Endometrial microvascular endothelial cells (primary cell): ENCODE measurements around the gene AKT1. TPM values are rescaled to one million over a fixed set of nuclear protein-coding genes. Genes with fewer than 3 reads are reported as not detected.
"Not testable (repeated sequence)": the region's sequence is repeated elsewhere in the genome, so short reads cannot be mapped to it uniquely, and the experiment has no call there.

Experiments used
- in situ Hi-C: cut with HindIII; loops from 2 replicates; pipeline ENCODE4 v1.10.0; 2017; ENCODE audit warnings: low sequenced_read_pairs, low pct_unique_long_range_greater_than_20kb; ENCODE audit errors: inconsistent ontology term
- total RNA-seq: library from RNA; depleted of rRNA; stranded (reverse); fragments of >200 nt; gene quantifications from one replicate; pipeline ENCODE4 v1.2.3, GENCODE V29; 2015; ENCODE audit errors: inconsistent ontology term

Gene AKT1
- total RNA-seq, 1 donor from 2014 or later = 181 TPM

GRCh38 chr14:104820669-104821228 lies 25.2 kb upstream of the AKT1 start:
- in situ Hi-C loops = no loop called here

DNA sequence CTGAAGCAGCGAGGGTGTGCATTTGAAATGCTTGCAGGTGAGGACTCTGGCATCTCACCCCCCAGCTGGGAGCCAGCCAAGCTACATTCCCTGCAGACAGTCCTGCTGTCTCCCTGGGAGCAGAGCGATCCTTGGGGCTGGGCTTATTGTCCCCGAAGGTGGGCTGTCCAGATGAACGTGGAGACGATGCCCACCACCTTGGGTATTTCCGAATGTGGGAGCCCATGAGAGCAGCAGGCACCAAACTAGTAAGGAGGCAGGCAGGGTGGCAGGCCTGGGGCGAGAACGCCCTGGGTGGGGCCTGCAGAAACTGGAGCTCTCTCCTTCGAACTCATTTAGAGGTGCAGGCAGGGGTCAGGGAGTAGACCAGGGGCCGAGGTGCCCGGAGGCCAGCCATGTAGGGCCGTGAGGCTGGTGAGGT lies 23.8 kb upstream of the AKT1 start:
- in situ Hi-C loops = no loop called here

DNA sequence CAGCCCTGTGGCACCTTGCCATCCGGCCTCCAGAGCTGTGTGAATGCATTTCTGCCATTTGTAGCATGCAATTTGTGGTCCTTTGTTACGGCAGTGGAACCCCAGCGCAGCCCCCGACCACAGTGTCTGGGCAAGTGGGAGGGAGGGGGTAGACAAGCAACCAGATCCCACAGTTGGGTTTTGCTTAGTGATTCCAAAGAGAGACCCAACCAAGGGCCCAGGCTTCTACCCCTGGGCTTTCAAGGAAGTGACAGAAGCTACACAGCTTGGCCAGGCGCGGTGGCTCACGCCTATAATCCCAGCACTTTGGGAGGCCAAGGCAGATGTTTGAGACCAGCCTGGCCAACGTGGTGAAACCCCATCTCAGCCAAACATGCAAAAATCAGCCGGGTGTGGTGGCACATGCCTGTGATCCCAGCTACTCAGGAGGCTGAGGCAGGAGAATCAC lies 23.2 kb upstream of the AKT1 start:
- in situ Hi-C loops = no loop called here

GRCh38 chr14:104817930-104818713 lies 22.6 kb upstream of the AKT1 start:
- in situ Hi-C loops = no loop called here

DNA sequence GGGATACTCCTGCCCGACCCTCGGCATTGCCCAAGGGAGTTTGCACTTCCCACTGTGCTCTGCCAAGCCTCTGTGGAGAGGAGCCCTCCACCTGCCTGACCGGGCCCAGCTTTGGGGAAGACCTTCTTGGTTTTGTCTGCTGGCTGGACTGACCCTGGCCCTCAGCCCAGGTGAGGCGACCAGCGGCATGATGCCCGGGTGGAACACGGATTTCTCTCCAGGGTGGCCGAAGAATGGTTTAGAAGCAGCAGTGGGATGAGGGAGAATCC lies 21.0 kb upstream of the AKT1 start:
- in situ Hi-C loops = no loop called here

DNA sequence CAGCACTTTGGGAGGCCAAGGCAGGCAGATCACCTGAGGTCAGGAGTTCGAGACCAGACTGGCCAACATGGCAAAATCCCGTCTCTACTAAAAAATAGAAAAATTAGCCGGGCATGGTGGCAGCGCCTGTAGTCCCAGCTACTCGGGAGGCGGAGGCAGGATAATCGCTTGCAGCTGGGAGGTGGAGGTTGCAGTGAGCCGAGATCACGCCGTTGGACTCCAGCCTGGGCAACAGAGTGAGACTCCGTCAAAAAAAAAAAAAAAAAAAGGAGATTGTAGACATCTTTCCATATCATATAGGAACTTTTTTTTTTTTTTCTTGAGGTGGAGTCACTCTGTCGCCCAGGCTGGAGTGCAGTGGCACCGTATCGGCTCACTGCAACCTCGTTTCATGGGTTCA lies 19.2 kb upstream of the AKT1 start:
- in situ Hi-C loops = not testable (repeated sequence)

DNA sequence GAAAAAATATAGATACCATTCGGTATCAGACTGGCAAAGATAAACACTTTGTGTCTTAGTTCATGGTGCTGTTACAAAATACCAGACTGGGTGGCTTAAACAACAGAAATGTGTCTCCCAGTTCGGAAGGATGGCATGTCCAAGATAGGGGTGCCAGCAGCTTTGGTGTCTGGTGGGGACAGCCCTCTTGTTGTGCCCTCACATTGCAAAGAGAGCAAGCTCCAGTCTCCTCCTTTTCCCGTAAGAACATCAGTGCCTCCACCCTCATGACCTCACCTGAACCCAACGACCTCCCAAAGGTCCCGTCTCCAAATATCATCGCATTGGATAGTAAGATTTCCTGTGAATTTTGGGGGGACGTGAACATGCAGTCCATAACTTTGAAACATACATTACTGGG lies 17.7 kb upstream of the AKT1 start:
- in situ Hi-C loops = no loop called here

DNA sequence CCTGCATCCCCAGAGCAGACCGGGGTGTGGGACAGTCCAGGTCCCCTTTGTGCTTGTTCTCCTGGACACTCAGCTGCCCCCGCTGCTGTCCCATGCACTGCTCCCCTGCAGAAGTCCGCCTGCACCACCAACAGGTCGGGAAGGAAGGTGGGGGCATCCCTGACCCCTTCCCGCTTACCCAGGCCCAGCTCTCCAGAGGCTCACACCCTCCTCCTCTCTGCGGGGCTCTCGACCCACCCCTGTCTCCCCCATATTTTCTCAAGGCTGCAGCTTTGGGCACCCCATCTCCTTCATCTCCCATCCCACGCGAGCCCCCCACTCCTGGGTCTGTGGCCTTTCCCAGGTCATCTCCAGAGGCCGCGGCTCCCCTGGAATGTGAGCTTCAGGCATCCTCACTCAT lies 14.8 kb upstream of the AKT1 start:
- in situ Hi-C loops = no loop called here

DNA sequence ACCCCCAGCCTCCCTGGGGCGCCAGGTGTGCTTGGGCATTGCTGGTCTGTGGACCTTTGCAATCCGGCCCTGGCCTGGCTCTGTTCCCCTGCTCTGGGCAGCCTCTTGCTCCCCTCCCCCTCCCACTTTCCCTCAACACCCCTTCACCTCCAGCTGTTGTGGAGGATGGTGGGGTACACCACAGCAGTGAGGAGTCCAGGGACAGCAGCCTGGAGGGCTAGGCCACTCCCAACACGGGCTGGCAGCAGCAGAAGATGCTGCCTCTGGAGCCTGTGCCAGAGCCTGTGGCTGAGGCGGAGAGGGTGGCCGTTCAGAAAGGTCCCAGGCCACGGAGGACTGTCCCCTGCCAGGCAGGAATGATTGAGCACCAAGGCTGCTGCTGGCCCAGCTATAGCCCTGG lies 12.9 kb upstream of the AKT1 start:
- in situ Hi-C loops = no loop called here

DNA sequence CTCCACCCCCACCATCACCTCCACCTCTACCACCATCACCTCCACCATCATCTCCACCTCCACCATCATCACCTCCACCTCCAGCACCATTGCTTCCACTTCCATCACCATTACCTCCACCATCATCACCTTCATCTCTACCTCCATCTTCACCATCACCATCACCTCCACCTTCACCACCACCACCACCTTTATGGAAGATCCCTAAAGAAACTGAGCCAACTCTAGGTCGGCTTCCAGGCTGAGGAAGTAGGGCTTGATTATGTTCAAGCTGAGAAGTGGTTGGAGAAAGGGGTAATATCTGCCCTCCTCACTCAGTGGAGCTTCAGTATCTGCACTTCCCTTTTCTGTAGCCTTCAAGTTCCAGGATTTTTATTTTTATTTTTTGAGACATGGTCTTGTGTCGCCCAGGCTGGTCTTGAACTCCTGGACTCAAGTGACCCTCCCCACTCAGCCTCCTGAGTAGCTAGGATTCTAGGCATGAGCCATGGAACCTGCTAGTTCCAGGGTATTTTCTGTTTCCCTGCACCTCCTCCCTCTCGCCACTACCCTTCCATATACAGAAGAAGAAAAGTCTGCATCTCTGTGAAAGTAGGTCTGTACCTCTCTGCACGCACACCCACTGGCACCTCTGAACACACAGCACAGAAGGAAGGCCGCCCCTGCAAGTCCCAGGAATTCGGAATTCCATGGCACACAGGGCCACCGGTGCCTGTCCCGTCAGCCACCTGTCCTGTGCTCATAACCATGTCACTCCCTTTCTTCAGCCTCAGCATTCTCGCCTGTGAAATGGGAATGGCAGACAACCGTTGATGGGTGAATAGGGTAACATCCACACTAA lies 11.3 kb upstream of the AKT1 start:
- in situ Hi-C loops = no loop called here

GRCh38 chr14:104805941-104806624 lies 10.5 kb upstream of the AKT1 start:
- in situ Hi-C loops = no loop called here

- in situ Hi-C loops = no loop called here
Observed at GRCh38 chr14:104805326-104805678, 9.8 kb upstream of the AKT1 start.

- in situ Hi-C loops = no loop called here
Observed at GRCh38 chr14:104804481-104805325, 9.2 kb upstream of the AKT1 start.

DNA sequence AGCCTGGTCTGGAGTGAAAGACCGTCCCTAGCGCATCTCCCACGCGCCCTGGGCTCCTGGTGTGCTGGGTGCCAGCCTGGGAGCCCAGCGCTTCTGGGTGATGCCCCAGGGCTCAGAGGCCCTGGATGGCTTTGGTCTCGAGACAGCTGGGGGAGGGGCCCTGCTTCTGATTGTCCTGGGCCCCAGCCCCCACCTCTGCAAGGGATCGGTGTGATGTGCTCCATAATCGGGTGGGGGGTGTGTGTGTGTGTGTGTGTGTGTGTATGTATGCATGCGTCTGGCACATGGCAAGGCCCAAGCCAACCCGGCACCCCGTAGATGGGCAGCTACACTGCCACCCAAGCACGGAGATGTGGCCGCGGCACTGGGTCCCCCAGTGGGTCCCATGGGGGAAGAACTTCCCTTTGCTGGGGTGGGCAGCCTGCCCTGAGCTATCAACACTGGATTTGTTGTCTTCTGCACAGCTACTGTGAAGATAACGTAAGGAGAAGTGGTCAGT lies 8.4 kb upstream of the AKT1 start:
- in situ Hi-C loops = no loop called here

DNA sequence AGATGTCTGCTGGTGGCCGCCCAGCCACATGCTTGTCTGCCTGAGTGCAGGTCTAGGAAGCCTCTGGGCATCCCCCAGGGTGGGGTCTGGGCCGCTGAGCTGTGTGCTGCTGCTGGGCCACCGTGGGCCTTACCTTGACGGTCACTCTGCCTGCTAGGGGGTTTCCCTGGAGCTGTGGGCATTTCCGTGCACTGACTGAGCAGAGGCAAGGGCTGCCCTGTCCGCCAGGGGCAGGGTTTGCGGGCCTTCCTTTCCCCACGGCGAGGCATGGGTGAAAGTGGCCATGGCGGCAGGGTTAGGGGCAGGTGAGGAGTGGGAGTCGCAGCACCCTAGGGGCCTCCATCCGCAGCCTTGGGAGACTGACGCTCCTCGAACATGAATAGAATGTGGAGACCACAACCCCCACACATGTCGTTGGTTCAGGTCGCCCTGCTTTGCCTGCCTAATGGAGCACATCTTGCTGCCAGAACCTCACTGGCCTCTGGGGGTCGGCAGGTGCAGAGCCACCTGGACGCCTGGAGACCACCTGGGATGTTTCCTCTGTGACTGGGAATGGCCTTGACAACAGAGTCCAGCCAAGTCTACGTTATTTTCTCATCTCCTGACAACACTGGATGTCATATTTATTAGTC lies 7.8 kb upstream of the AKT1 start:
- in situ Hi-C loops = no loop called here

DNA sequence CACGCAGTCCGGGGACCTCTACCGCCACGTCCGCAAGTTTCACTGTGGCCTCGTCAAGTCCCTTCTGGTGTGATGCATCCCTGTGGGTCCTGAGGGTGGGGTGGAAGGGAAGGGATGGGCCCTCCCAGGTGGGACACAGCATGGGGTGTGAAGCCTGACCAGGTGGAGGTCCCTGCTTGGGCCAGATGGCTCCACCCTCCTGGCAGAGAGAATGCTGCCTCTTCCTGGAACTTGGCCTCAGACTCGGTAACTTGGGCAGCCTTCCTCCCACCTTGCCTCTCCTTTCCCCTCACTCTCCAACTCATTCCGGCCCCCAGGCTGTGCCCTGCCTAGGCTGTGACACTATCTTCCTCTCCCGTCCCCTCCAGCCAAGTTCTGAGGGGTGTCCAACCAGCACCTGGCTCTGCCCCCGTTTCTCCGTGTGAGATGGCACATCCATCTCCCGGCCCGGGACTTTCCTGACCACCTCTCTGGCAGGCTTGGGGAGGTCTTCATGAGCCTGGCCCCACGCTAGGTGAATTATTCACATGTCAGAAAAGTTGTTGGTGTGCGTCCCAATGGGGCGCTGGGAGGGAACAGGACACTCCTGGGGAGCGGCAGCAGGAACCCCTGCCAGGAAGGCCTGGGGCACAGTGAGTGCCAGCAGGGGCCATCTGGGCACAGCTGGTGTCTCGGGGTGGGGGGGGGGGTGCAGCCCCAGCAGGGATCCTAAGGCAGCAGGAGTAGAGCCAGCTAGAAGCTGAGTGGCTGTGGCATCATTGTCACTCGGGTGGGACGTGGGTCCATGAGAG lies 7.0 kb upstream of the AKT1 start:
- in situ Hi-C loops = no loop called here

DNA sequence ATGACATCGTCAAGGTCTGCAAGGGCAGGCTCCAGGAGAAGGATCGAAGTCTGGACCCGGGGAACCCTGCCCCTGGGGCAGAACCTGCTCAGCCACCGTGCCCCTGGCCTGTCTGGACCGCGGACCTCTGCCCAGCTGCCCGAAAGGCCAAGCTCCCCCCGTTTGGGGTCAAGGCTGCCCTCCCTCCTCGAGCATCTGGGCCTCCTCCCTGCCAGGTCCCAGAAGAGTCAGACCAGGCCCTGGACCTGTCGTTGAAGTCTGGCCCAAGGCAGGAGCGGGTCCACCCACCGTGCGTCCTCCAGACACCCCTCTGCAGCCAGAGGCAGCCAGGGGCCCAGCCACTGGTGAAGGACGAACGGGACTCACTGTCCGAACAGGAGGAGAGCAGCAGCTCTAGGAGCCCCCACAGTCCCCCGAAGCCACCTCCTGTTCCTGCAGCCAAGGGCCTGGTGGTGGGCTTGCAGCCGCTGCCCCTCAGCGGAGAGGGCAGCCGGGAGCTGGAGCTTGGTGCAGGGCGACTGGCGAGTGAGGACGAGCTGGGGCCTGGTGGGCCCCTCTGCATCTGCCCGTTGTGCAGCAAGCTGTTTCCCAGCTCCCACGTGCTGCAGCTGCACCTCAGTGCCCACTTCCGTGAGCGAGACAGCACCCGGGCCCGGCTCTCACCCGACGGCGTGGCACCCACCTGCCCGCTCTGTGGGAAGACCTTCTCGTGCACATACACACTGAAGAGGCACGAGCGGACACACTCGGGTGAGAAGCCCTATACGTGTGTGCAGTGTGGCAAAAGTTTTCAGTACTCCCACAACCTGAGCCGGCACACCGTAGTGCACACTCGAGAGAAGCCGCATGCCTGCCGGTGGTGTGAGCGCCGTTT lies 6.2 kb upstream of the AKT1 start:
- in situ Hi-C loops = no loop called here
